Activated CD4-positive, alpha-beta T cell treated with anti-CD3 and anti-CD28 coated beads for 48 hours (primary cell): Measurements from ENCODE around the gene ZG16B.

Experiments
- DNase-seq: peaks from one replicate; pipeline ENCODE4 v3.0.0-alpha.2; 2020

The ZG16B gene, protein sequence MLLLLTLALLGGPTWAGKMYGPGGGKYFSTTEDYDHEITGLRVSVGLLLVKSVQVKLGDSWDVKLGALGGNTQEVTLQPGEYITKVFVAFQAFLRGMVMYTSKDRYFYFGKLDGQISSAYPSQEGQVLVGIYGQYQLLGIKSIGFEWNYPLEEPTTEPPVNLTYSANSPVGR

DNA sequence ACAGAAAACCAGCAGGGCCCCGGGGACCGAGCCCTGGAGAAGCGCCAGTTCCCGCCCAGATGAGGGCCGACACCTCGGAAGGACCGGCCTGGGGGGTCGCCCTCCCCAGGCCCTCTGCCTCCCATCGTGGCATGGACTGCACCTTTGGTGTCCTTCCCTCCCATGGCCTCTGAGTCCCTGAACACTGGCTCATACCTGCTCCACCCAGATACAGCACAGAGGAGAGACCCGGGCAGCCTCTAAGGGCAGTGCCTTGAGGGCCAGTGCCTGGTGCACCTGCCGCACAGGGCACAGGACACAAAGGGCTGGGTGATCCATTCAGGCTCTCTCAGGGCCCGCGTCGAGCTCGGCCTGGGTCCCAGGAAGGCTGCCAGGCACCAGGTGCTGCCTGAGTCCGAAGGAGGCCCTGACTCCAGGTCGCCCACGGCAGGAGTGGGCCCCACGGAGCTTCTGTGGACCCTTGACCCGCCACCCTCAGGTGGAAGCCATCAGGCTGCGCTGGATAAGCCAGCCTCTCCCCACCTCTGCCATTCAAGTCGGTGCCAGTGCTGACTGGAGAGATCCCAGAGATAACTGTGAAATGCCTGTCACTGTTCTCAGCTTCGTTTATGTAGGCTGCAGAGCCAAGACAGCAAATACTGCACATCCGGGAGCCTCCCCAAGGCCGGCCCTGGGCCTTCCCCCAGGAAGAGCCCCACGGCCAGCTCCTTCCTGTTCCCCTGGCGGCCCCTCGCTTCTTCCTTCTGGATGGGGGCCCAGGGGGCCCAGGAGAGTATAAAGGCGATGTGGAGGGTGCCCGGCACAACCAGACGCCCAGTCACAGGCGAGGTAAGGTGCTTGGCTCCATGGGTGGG is at the start of gene ZG16B:
Gene ZG16B, plus strand, starts transcription at position 803 of the 854 bp plus-strand sequence. CDS start 139 bp downstream, outside the sequence.
- no peak for DNase-seq

DNA sequence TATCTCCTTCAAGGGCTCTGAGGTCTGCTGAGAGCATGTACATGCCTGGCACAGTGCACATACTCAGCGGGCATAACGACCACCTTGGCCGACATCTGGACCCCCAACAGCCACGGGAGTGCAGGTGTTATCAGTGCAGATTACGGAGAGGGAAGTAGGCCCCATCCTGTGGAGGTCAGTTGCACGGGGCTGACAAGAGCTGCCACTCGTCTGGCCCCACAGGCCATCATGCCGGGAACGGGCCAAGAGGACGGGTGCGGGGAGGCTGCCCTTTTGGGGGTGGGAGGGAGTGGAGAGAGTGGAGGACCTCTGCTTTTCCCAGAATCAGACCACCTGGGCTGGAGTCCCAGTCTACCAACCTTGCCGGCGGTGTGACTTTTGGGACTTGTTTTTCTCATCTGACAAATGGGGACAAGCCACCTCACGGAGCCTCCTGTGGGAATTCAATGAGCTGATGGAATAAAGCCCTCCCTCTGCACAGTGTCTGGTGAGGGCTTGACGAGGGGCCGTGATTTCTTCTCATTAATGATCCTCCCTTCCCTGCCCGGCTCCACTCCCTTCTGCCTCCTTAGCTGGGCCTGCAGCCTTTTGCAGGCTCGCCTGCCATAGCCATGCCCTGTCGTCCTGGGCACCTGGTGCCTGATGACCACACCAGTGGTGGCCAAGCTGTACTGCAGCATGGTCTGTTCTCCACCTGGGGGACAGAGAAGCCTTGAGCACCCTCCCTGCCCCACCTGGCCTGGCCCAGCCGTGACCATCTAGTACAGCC is 47.3 kb upstream of the ZG16B start:
- no peak for DNase-seq

GRCh38 chr16:2783581-2784357 is 46.3 kb upstream of the ZG16B start:
- DNase-seq, result no peak

- DNase-seq, result no peak
Measured at GRCh38 chr16:2784358-2785100, 45.6 kb upstream of the ZG16B start.

- peak; percentile 51 for DNase-seq
Measured at GRCh38 chr16:2785101-2785991, 44.8 kb upstream of the ZG16B start.

GRCh38 chr16:2786061-2786825 is 43.9 kb upstream of the ZG16B start:
- no peak for DNase-seq

GRCh38 chr16:2786826-2787151 is 43.3 kb upstream of the ZG16B start:
- DNase-seq, result no peak

- no peak for DNase-seq
Measured at GRCh38 chr16:2787406-2787805, 42.7 kb upstream of the ZG16B start, which contains the start of gene PRSS33. Gene PRSS33 (minus strand): TSS chr16:2787560. CDS start chr16:2786547, 1,013 bp downstream.

DNA sequence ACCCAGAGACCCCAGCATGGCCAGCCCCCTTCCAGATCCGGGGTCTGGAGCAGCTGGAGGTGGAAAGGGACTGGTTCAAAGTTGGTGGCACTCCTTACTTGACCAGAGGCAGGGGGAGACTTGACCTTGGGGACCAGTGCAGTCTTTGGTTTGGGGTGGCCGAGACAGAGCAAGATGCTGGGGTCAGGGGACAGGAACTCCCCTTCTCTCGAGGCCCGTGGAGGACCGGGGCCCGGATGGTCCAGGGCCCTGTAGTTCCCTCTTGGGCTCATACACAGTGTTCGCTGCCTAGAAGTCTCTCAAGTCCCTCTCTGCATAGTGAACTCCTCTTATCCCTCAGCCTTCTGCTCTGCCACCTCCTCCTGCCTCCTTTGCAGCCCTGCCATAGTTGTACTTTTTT is 42.1 kb upstream of the ZG16B start:
- DNase-seq, result no peak

- no peak for DNase-seq
Measured at GRCh38 chr16:2790631-2791030, 39.5 kb upstream of the ZG16B start.

DNA sequence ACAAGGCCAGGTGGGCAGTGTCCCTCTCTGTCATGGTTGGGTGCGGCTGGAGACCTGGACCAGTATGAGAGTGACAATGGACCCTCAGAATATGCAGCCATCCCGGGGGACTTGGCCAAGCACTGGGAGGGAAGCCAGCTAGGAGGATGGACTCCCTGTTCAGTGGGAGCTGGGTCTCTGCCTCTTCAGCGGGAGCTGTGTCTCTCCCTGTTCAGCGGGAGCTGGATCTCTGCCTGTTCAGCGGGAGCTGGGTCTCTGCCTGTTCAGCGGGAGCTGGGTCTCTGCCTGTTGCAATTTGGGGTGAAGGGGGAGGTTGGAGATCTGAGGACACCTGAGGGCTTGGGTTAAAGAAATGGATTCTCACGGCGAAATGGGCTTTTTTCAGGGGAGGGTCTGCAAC is 38.9 kb upstream of the ZG16B start:
- DNase-seq, result no peak

DNA sequence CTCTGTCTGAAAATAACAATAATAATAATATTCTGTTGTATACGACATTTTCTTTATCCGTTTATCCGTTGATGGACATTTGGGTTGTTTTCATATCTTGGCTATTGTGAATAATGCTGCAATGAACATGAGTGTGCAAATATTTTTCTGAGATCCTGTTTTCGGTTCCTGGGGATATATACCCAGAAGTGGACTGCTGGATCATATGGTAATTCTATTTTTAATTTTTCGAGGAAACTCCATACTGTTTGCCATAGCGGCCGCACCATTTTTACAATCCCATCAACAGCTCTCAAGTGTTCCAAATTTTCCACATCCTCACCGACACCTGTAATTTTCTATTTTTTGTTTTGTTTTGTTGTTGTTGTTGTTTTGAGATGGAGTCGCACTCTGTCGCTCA is 37.2 kb upstream of the ZG16B start:
- no peak for DNase-seq

GRCh38 chr16:2795395-2796143 is 34.5 kb upstream of the ZG16B start:
- no peak for DNase-seq

GRCh38 chr16:2798723-2799204 is 31.3 kb upstream of the ZG16B start:
- DNase-seq, result no peak

DNA sequence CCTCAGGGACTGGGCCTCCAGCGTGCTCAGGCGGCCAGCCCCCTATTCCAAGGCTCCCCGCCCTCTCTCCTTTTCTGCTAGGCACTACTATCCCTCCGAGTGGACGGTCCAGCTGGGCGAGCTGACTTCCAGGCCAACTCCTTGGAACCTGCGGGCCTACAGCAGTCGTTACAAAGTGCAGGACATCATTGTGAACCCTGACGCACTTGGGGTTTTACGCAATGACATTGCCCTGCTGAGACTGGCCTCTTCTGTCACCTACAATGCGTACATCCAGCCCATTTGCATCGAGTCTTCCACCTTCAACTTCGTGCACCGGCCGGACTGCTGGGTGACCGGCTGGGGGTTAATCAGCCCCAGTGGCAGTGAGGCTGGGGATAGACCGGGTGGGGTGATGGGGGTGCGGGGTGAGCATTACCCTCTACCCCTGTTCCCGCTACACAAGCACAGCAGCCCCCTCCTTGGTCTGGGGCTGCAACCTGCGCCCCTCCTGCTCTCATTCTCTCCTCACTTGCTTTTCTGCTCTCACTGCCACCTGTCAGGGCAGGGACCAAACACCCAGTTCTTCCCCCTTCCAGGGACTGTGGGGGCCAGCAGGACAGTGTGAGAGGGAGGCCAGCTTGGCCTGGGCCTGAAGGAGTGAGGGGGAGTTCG is 30.8 kb upstream of the ZG16B start:
- no peak for DNase-seq

GRCh38 chr16:2799859-2800226 is 30.3 kb upstream of the ZG16B start:
- DNase-seq, result no peak

- DNase-seq, result no peak
Measured at GRCh38 chr16:2803545-2804195, 26.4 kb upstream of the ZG16B start.

- DNase-seq, result no peak
Measured at GRCh38 chr16:2804728-2805127, 25.4 kb upstream of the ZG16B start.
